ENCODE results near the gene ZYX.

GRCh38 chr7:143341842-143342241, 39.3 kb upstream of the ZYX start:
- TF ChIP-seq, protein P1, sequence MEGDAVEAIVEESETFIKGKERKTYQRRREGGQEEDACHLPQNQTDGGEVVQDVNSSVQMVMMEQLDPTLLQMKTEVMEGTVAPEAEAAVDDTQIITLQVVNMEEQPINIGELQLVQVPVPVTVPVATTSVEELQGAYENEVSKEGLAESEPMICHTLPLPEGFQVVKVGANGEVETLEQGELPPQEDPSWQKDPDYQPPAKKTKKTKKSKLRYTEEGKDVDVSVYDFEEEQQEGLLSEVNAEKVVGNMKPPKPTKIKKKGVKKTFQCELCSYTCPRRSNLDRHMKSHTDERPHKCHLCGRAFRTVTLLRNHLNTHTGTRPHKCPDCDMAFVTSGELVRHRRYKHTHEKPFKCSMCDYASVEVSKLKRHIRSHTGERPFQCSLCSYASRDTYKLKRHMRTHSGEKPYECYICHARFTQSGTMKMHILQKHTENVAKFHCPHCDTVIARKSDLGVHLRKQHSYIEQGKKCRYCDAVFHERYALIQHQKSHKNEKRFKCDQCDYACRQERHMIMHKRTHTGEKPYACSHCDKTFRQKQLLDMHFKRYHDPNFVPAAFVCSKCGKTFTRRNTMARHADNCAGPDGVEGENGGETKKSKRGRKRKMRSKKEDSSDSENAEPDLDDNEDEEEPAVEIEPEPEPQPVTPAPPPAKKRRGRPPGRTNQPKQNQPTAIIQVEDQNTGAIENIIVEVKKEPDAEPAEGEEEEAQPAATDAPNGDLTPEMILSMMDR (conservative IDR thresholded peaks at IDR 0.05) = no peak
- TF ChIP-seq ZFX (IDR thresholded peaks at IDR 0.05) = no peak

Measured in C4-2B (cell line).